ENCODE measurements around the gene MRPL24. TPM values are rescaled to one million over a fixed set of nuclear protein-coding genes. Genes with fewer than 3 reads are reported as not detected.

Gene MRPL24
- total and polyA plus RNA-seq, 2 of the 13 experiments (the other 11 are each of a cell fraction or from before 2014, with no cell fraction given) = 38.1 to 42.9 TPM

DNA sequence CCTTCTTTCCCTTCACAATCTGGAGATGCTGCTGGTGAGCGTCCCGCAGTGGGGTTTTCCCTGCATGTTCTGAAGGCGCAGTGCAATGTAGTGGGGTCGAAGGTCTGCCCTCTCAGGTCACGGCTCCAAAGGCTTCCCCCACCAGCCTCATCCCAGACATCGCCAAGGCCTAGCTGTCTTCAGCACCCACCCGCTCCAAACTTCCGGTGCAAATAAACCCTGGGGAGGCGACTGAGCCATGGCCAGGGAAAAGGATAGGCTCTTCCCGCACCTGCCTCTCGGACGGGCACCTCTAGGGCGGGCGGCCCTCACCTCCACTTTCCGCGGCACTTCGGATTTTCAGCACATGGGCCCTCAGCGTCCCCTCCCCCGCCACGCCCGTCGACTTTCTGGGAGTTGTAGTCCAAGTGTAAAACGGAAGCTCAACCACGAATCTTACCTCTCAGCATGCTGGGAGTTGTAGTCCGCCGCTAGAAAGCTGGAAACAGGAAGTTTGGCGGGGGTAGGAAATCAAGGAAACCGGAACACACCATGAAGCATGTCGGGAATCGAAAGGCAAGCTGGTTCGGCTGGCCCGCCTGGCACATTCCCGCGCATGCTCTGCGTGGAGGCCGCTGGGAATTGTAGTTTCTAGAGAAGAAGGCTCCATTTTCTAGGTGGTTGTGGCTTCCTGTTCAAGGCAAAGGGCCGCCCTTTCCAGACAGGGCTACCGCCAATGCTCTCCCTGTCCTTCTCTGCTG lies at the start of gene MRPL24 (continued):
- TF ChIP-seq ZNF607 (CRISPR knock-in tag; IDR thresholded peaks at IDR 0.05; ENCODE audit: borderline replicate concordance) (peak; percentile 75; the same call in 1 of the 2 replicates), ZNF737 (CRISPR knock-in tag; IDR thresholded peaks at IDR 0.05; ENCODE audit: borderline replicate concordance) (no peak; the same call in 1 of the 2 replicates), ZNF333 (CRISPR knock-in tag; IDR thresholded peaks at IDR 0.05; ENCODE audit: borderline replicate concordance) (peak; percentile 90), TAF1 (CRISPR knock-in tag; IDR thresholded peaks at IDR 0.05) (peak; percentile 77), PRMT3 (CRISPR knock-in tag; IDR thresholded peaks at IDR 0.05; ENCODE audit: borderline replicate concordance, low read depth) (no peak), GLI4 (CRISPR knock-in tag; IDR thresholded peaks at IDR 0.05; ENCODE audit: borderline replicate concordance) (peak; percentile 77; the same call in 1 of the 2 replicates), ZZZ3 (CRISPR knock-in tag; IDR thresholded peaks at IDR 0.05; ENCODE audit: borderline replicate concordance) (peak; percentile 95; the same call in 1 of the 2 replicates), ATAD3A (CRISPR knock-in tag; IDR thresholded peaks at IDR 0.05) (no peak), RBM22 (optimal IDR thresholded peaks at IDR 0.05; ENCODE audit: low read length) (peak; percentile 96), NR2F6 (IDR thresholded peaks at IDR 0.05) (peak; percentile 81; the same call in 1 of the 2 replicates), NR2F6 (CRISPR knock-in tag; IDR thresholded peaks at IDR 0.05) (peak; percentile 77), ZNF207 (IDR thresholded peaks at IDR 0.05; ENCODE audit: borderline replicate concordance) (no peak), XRCC5 (optimal IDR thresholded peaks at IDR 0.05; ENCODE audit: low read length) (peak; percentile 80), ZNF530 (CRISPR knock-in tag; IDR thresholded peaks at IDR 0.05; ENCODE audit: low read depth) (no peak), ZNF282 (IDR thresholded peaks at IDR 0.05; ENCODE audit: partially characterized antibody) (no peak), ZFP62 (CRISPR knock-in tag; IDR thresholded peaks at IDR 0.05) (peak; percentile 78; the same call in 1 of the 2 replicates), ZNF441 (CRISPR knock-in tag; IDR thresholded peaks at IDR 0.05; ENCODE audit: borderline replicate concordance) (no peak), ZNF205 (CRISPR knock-in tag; IDR thresholded peaks at IDR 0.05) (peak; percentile 46; the same call in 1 of the 2 replicates), YY1 (IDR thresholded peaks at IDR 0.05; ENCODE audit: insufficient read depth, insufficient replicate concordance, low read depth, low read length) (peak; percentile 90), ATF1 (CRISPR knock-in tag; IDR thresholded peaks at IDR 0.05) (peak; percentile 91), ZNF713 (CRISPR knock-in tag; IDR thresholded peaks at IDR 0.05) (no peak), TBP (CRISPR knock-in tag; IDR thresholded peaks at IDR 0.05) (no peak), PITX1 (CRISPR knock-in tag; IDR thresholded peaks at IDR 0.05) (peak; percentile 79)
- TF ChIP-seq, protein P1, sequence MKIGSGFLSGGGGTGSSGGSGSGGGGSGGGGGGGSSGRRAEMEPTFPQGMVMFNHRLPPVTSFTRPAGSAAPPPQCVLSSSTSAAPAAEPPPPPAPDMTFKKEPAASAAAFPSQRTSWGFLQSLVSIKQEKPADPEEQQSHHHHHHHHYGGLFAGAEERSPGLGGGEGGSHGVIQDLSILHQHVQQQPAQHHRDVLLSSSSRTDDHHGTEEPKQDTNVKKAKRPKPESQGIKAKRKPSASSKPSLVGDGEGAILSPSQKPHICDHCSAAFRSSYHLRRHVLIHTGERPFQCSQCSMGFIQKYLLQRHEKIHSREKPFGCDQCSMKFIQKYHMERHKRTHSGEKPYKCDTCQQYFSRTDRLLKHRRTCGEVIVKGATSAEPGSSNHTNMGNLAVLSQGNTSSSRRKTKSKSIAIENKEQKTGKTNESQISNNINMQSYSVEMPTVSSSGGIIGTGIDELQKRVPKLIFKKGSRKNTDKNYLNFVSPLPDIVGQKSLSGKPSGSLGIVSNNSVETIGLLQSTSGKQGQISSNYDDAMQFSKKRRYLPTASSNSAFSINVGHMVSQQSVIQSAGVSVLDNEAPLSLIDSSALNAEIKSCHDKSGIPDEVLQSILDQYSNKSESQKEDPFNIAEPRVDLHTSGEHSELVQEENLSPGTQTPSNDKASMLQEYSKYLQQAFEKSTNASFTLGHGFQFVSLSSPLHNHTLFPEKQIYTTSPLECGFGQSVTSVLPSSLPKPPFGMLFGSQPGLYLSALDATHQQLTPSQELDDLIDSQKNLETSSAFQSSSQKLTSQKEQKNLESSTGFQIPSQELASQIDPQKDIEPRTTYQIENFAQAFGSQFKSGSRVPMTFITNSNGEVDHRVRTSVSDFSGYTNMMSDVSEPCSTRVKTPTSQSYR (CRISPR knock-in tag; IDR thresholded peaks at IDR 0.05; ENCODE audit: borderline replicate concordance) = peak; percentile 94
- TF ChIP-seq, protein P2, sequence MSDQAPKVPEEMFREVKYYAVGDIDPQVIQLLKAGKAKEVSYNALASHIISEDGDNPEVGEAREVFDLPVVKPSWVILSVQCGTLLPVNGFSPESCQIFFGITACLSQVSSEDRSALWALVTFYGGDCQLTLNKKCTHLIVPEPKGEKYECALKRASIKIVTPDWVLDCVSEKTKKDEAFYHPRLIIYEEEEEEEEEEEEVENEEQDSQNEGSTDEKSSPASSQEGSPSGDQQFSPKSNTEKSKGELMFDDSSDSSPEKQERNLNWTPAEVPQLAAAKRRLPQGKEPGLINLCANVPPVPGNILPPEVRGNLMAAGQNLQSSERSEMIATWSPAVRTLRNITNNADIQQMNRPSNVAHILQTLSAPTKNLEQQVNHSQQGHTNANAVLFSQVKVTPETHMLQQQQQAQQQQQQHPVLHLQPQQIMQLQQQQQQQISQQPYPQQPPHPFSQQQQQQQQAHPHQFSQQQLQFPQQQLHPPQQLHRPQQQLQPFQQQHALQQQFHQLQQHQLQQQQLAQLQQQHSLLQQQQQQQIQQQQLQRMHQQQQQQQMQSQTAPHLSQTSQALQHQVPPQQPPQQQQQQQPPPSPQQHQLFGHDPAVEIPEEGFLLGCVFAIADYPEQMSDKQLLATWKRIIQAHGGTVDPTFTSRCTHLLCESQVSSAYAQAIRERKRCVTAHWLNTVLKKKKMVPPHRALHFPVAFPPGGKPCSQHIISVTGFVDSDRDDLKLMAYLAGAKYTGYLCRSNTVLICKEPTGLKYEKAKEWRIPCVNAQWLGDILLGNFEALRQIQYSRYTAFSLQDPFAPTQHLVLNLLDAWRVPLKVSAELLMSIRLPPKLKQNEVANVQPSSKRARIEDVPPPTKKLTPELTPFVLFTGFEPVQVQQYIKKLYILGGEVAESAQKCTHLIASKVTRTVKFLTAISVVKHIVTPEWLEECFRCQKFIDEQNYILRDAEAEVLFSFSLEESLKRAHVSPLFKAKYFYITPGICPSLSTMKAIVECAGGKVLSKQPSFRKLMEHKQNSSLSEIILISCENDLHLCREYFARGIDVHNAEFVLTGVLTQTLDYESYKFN (CRISPR knock-in tag; conservative IDR thresholded peaks at IDR 0.05) = peak; percentile 67

Data from HepG2 (cell line).